Tibial nerve (tissue), 3 donors: ENCODE data around the gene PDE6G.

ENCODE experiments used
- POLR2A ChIP-seq, 2 donors: fragments of 450-650 bp; IDR thresholded peaks; one replicate each; pipeline ENCODE4 v1.6.1; 2017; ENCODE audit warnings: antibody characterized with exemption in 2 of 2, mild to moderate bottlenecking in 2 of 2, moderate library complexity in 2 of 2
- TF ChIP-seq, protein P1 (sequence below), 5 experiments: fragments of 200-600 bp in 3 of 5; fragments of 450-650 bp in 2 of 5; sonication (generic) in 3 of 5; IDR thresholded peaks; one replicate each; pipeline ENCODE4 v1.5.1; 2016 to 2019; ENCODE audit warnings: antibody characterized with exemption in 5 of 5, mild to moderate bottlenecking in 3 of 5, moderate library complexity in 2 of 5

DNA sequence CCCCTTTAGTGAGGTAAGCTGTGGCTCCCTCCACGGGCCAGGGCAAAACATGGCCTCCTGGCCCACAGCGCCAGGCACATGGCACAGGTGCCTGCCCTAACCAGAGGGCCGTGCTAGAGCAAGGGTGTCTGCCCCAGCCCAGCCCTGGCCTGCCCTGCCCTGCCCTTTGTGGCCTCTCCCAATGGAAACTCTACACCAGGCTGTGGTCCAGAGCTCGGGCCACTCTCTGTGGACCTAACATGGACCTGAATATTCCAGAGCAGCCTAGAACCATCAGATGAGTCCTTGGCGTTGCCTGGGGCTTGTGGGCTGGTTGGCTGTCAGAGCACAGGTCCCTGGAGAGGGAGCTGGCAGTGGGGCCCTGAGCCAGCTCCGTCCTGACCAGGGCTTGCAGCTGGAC, 38.9 kb upstream of the PDE6G start:
- TF ChIP-seq, protein P1, sequence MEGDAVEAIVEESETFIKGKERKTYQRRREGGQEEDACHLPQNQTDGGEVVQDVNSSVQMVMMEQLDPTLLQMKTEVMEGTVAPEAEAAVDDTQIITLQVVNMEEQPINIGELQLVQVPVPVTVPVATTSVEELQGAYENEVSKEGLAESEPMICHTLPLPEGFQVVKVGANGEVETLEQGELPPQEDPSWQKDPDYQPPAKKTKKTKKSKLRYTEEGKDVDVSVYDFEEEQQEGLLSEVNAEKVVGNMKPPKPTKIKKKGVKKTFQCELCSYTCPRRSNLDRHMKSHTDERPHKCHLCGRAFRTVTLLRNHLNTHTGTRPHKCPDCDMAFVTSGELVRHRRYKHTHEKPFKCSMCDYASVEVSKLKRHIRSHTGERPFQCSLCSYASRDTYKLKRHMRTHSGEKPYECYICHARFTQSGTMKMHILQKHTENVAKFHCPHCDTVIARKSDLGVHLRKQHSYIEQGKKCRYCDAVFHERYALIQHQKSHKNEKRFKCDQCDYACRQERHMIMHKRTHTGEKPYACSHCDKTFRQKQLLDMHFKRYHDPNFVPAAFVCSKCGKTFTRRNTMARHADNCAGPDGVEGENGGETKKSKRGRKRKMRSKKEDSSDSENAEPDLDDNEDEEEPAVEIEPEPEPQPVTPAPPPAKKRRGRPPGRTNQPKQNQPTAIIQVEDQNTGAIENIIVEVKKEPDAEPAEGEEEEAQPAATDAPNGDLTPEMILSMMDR (IDR thresholded peaks at IDR 0.05) = no peak
- no peak for TF ChIP-seq POLR2A (IDR thresholded peaks at IDR 0.05)
